NCI-H446 treated with DMSO at 0.1 percent for 48 hours (cell line): ENCODE measurements around the gene ZNF438.

ENCODE experiments used
- DNase-seq: peaks from one replicate; lab custom pipeline; 2025; lab: John Stamatoyannopoulos, UW

The ZNF438 gene

DNA sequence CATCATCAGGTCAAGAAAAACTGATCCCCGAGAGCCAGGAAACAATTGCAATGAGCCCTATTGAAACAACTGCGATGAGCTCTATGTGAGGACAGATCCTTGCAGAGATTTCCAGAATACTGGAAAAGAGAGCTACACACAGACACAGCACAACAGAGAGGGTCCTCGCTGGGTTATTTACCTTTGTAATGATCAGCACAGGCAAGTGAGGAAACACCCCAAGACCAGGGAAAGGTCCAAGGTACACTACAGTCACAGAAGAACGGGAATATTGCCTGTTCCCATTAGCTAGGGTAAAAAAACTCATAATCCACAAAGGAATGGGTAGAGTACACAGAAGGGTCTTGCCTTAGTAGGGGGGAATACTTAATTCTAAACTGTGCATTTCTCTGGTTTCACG lies 152.7 kb downstream of the ZNF438 start:
- DNase-seq: no peak

DNA sequence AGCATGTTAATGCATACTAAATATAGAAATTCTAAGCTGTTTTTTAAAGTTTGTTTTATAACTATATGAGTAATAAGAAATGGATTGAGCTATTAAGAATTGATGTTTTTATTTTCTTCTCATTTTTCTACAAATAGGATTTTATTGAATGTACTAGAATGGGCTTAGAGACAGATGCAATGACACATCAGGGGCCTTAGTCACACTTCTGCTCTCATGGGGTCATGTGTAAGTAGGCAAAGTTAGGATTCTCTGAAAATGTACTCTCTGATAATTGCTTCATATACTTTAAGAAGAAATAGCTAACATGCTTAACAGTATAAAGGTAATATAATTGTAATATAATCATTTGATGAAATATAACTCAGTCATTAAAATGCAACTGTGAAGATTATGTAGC lies 154.6 kb downstream of the ZNF438 start:
- DNase-seq: no peak

DNA sequence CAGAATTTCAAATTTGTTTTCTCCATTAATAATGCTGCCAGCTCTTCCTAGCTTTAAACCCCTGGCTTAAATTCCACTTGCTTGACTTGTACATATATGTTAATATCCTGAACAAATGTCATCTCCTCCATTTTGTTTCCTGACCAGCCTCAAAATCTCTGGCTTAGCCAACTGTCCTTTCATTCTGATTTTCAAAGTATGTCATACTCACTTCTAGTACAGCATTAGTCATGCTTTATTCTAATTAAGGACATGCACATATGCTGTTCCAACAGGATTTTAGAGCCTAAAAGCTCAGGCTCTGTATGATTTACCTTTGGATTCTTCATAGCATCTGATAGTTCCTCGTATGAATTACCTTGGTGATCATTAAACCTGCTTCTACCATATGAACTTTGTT lies 158.3 kb downstream of the ZNF438 start:
- DNase-seq: no peak

GRCh38 chr10:30870896-30871295 lies 160.8 kb downstream of the ZNF438 start:
- no peak for DNase-seq

DNA sequence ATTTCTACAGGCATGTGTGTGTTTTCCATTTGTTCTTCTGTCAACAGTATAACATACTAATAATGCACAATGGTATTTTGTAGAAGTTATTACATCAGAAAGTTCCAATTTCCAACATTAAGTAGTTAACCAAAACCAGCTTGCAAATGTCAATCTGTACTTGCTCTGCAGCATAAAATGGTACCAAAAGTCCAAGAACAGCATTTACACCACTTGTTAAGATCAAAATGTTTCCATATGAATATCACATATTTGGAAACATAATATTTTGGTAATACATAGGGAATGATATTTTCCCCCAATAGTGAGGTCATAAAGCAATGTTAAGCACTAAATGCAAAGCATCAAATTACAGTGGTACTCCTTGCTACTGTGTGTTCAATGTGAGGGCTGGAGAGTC lies 162.1 kb downstream of the ZNF438 start:
- DNase-seq: no peak

GRCh38 chr10:30868611-30869010 lies 163.1 kb downstream of the ZNF438 start:
- peak; percentile 9 for DNase-seq

DNA sequence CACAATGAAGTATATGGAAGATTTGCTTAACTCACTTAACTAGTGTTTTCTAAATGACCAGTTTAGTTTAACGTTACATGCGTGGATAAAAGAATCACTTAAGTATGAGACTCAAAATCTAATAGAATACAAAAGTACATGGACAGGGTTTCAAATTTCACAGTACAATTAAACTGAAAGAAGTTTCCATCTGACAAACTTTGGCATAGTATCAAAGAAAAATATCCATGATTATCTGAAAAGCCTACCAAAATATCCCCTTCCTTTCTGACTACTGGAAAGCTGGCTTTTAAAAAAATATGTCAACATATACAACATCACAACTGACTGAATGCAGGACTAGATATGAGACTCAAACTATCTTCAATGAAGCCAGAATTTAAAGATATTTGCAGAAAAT lies 164.8 kb downstream of the ZNF438 start:
- DNase-seq: no peak

- no peak for DNase-seq
Measured at GRCh38 chr10:30865141-30865926, 166.3 kb downstream of the ZNF438 start.

- DNase-seq: no peak
Measured at GRCh38 chr10:30863516-30864210, 168.0 kb downstream of the ZNF438 start.

GRCh38 chr10:30862486-30862885 lies 169.2 kb downstream of the ZNF438 start:
- DNase-seq: no peak

DNA sequence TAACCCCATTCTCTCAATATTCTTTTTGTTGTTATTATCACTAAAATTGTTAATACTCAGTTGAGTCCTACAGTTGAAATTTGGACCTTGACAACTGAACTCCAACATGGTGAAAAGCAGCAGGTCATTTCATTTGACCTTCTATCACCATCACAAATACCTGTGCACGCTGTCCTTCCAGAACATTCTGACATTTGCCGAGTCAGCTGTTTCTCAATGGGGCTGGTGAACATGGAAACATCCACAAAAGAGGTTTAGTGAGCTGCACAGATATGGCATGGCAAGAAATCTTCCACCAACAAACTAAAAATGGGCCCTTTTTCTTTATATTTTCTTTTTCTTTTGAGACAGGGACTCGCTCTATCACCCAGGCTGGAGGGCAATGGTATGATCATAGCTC lies 169.7 kb downstream of the ZNF438 start:
- no peak for DNase-seq

GRCh38 chr10:30861221-30861620 lies 170.4 kb downstream of the ZNF438 start:
- DNase-seq: no peak

DNA sequence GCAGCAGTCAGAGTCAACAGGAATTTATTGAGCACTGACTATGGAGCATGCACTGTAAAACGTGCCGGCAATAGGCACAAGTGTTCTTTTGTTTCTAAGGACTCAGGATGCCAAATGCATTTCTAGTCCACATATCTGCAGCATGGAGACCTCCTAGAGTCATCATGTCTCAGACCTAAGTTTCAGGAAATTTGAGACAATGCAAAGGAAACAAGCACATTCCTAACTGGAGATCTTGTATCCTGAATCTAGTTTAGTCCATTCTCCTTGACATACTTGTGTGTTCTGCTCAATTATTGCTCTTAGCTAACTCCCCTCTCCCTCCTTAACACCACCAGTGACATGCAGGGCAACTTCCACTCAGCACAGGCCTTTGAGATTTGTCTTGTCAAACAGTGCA lies 173.2 kb downstream of the ZNF438 start:
- DNase-seq: no peak

GRCh38 chr10:30857803-30858202 lies 173.9 kb downstream of the ZNF438 start:
- DNase-seq: peak; percentile 65

DNA sequence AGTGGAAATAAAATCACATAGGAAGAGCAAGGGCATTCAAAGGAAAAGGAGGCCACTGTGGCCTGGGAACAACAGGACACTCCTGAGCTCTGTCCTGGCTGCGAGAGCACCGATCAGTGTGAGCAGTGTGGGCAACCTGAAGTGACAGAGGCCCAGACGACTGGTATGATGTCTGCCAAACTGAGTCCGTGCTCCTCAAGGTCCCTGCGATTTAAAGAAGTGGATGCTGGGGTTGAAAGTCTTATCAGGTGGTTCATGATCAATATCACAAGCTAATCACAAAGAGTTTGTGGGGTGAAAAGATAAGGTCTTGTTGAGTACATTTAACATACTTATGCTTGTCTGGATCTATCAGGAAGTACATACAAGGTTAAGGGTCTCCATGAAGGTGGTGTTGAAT lies 176.5 kb downstream of the ZNF438 start:
- DNase-seq: no peak

DNA sequence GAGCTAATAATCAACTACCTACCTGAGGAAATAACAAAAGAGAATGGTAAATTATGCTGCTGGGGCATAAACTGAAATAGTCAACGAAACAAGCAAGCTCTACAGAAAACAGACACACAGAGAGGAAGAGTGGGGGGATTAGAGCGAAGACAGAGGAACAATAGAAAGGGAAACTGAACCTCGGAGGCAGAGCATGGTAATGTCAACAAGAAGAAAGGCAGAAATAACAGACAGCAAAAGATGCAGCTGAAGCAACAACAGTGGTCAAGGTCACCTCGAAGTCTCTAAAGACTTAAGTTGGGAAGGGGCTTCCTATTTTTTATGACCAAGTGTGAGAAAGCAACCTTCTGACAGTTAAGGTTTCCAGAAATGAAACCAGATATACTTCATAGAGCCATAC lies 177.0 kb downstream of the ZNF438 start:
- no peak for DNase-seq

DNA sequence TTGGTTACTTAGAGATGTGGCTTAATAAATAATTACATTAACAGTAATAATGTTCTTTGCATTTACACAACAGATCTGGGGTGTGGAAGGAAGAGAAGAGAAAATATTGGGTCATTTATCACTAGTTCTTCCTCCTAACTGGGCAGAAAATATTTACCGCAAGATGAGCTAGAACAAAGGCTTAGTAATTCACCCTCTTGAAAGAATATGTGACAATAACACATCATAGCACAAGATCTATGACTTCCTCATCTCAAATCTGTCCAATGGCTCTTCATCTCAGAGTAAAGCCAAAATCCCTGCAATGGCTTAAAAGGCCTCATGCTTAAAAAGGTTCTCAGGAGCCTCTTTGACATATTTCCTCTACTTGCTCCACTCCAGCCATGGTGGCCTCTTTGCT lies 178.6 kb downstream of the ZNF438 start:
- no peak for DNase-seq

- DNase-seq: no peak
Measured at GRCh38 chr10:30850776-30851175, 180.9 kb downstream of the ZNF438 start.

DNA sequence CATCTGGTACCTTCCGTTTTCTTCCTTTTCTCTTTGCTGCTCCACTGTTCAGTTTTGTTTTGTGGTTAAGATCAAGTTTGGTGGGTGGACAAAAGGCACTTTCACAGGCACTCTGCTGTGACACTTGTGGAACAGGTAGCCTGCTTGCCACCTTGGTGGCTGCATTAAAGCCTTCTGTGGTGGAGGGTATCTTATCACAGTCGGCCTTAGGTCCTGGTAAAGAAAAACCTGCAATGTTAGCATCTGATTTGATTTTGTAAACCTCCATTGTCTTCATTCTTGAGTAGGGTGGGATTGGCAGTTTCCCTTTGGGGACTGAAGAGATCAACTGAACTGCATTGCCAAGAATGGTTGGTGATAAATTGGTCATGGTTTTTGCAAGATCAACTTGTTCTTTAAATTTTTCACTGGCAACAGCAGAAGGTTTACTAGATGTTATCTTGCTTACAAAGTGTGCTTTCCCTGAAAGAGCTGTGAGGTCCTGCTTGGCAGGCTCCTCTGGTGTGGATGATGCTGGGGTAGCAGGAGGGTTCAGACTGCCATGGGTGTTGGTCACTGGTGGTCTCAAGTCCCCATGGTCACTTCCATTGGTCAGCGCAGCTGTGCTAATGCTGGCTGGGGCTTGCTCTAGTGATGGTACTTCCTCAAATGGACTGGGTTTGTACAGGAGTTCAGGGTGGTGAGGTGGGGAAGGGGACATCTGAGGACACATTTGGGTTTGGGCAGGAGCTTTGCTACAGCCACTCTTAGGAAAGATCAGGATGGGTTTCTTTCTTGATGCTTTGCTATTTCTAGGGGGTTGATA lies 182.2 kb downstream of the ZNF438 start:
- DNase-seq: no peak

DNA sequence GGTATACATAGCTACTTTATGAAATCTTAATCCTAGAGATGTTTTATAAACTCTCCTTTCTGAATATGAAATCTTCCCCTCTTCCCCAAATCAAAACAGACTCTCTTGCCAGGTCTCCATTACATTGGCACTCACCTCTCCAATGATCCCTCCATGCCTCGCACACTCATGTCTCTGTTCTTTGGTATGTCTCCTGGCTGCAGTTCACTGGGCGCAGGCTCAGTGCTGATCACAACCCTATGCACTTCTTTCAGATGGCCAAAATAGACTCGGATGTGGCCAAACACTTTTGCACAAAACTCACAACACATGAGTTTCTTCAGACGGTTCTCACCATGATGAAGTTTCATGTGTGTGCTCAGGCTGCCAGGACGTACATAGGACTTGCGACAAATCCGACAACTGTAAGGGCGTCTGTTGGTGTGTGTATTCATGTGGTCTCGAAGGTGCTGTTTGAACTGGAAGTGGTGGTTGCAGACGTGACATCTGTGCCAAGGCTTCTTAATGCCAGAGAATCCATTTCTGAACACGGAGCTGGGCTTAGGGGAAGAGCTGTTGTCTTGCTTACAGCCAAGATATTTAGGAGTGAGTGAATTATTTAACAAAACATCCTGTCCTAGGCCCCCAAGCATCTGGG lies 183.2 kb downstream of the ZNF438 start:
- no peak for DNase-seq

- DNase-seq: no peak
Measured at GRCh38 chr10:30847642-30848041, 184.0 kb downstream of the ZNF438 start.

- no peak for DNase-seq
Measured at GRCh38 chr10:30847199-30847598, 184.5 kb downstream of the ZNF438 start.
